Suppressor macrophage treated with lipopolysaccharide for 1 hour (primary cell): ENCODE results near the gene SSBP3.
"Not testable (repeated sequence)": the region's sequence is repeated elsewhere in the genome, so short reads cannot be mapped to it uniquely, and the experiment has no call there.

Experiments
- DNase-seq, 3 donors: peaks; one replicate each; pipeline ENCODE4 v3.0.0-alpha.2; 2020 to 2022

Gene SSBP3

GRCh38 chr1:54218883-54219687, 187.1 kb downstream of the SSBP3 start:
- no peak for DNase-seq

GRCh38 chr1:54215523-54215922, 190.7 kb downstream of the SSBP3 start:
- DNase-seq: no peak

- no peak for DNase-seq
Measured at GRCh38 chr1:54212872-54213271, 193.3 kb downstream of the SSBP3 start.

- DNase-seq: not testable (repeated sequence)
Measured at GRCh38 chr1:54207896-54208295, 198.3 kb downstream of the SSBP3 start.

- no peak for DNase-seq
Measured at GRCh38 chr1:54207287-54207686, 198.9 kb downstream of the SSBP3 start.

GRCh38 chr1:54204199-54204598, 202.0 kb downstream of the SSBP3 start:
- no peak for DNase-seq

GRCh38 chr1:54200519-54200997, 205.6 kb downstream of the SSBP3 start:
- peak in 1 of 3 donors; percentile 4 for DNase-seq

GRCh38 chr1:54199765-54200518, 206.3 kb downstream of the SSBP3 start, which contains the start of the genes CYB5RL and MRPL37:
CYB5RL (minus strand) TSS chr1:54200030; CDS start chr1:54195616, 4,414 bp downstream.
MRPL37 (plus strand) TSS chr1:54200167; CDS start chr1:54200244, 77 bp downstream.
- peak; percentile 94 to 95 (median 95) for DNase-seq

- DNase-seq: peak in 2 of 3 donors; percentile 3 to 18
Measured at GRCh38 chr1:54199151-54199764, 206.9 kb downstream of the SSBP3 start.

GRCh38 chr1:54193453-54193852, 212.7 kb downstream of the SSBP3 start:
- DNase-seq: no peak

- DNase-seq: no peak
Measured at GRCh38 chr1:54191525-54191924, 214.7 kb downstream of the SSBP3 start.

GRCh38 chr1:54190526-54190925, 215.7 kb downstream of the SSBP3 start:
- DNase-seq: no peak

GRCh38 chr1:54188291-54188690, 217.9 kb downstream of the SSBP3 start:
- no peak for DNase-seq

- no peak for DNase-seq
Measured at GRCh38 chr1:54186056-54186455, 220.1 kb downstream of the SSBP3 start.

- DNase-seq: no peak
Measured at GRCh38 chr1:54180701-54181360, 225.4 kb downstream of the SSBP3 start.

- DNase-seq: no peak
Measured at GRCh38 chr1:54178296-54179070, 227.7 kb downstream of the SSBP3 start.

- DNase-seq: no peak
Measured at GRCh38 chr1:54177726-54178125, 228.5 kb downstream of the SSBP3 start.

GRCh38 chr1:54176621-54177327, 229.4 kb downstream of the SSBP3 start:
- no peak for DNase-seq
